HFFc6 (cell line): ENCODE results near the gene GOLGA3. TPM values are rescaled to one million over a fixed set of nuclear protein-coding genes. Genes with fewer than 3 reads are reported as not detected.
"Not testable (repeated sequence)": the region's sequence is repeated elsewhere in the genome, so short reads cannot be mapped to it uniquely, and the experiment has no call there.

ENCODE experiments used
- DNase-seq: peaks from one replicate; pipeline ENCODE4 v3.0.0-alpha.2; 2018
- H3K27ac Mint-ChIP-seq: 2 replicates; pipeline ENCODE4 v1.8.0; 2020; ENCODE audit warnings: mild to moderate bottlenecking, mixed read lengths
- H3K27me3 Mint-ChIP-seq: 2 replicates; pipeline ENCODE4 v1.8.0; 2021; ENCODE audit warnings: mild to moderate bottlenecking, moderate library complexity, mixed read lengths; ENCODE audit not compliant: insufficient read depth
- H3K36me3 Mint-ChIP-seq: 2 replicates; pipeline ENCODE4 v1.8.0; 2021; ENCODE audit warnings: low read depth, mixed read lengths
- H3K4me1 Mint-ChIP-seq: 2 replicates; pipeline ENCODE4 v1.8.0; 2020; ENCODE audit warnings: low read depth, mixed read lengths
- H3K4me3 Mint-ChIP-seq: 2 replicates; pipeline ENCODE4 v1.8.0; 2020; ENCODE audit warnings: mild to moderate bottlenecking, moderate library complexity, mixed read lengths
- H3K9me3 Mint-ChIP-seq: 2 replicates; pipeline ENCODE4 v1.8.0; 2020; ENCODE audit warnings: mild to moderate bottlenecking, mixed read lengths
- CTCF ChIP-seq: fragments of 200-600 bp; sonication (generic); IDR thresholded peaks from 2 replicates; pipeline ENCODE4 v1.5.0; 2021; ENCODE audit warnings: antibody characterized with exemption, mild to moderate bottlenecking
- long read RNA-seq: library from polyadenylated mRNA; unstranded; transcript quantifications from one replicate; pipeline ENCODE4 v2.0.0, GENCODE V29; 2019
- total RNA-seq, 6 experiments: library from RNA; stranded (reverse); fragmentation: NEBNext Ultra II Directional; extraction: Animal tissue kit (Norgen Biotek cat#: 25700); gene quantifications; 2 replicates in 1 of 6; 3 replicates in 5 of 6; pipeline ENCODE4 v1.2.3, GENCODE V29; 2021

Gene GOLGA3
- total RNA-seq: 100 to 1,000 TPM; 108 to 121 (median 115) TPM
- long read RNA-seq, partial matches to known transcripts: 24 of 53 reads
- long read RNA-seq, other reads (novel, unspliced or antisense): 29 of 53 reads

GRCh38 chr12:132828706-132829534, at the start of gene GOLGA3:
TSS of gene GOLGA3 (minus strand) at chr12:132828869. CDS start at chr12:132822128, 6,741 bp downstream.
- Mint-ChIP-seq H3K27ac (peak within 1 kb of the TSS; percentile 100), H3K4me1 (peaks cover 45% of the 10 kb centered on the region), H3K27me3 (peaks cover 11% of the 10 kb centered on the region), H3K4me3 (peak within 1 kb of the TSS; percentile 97), H3K9me3 (no peaks in the 10 kb centered on the region), H3K36me3 (peaks cover 67% of the 10 kb centered on the region)
- TF ChIP-seq CTCF: no peak
- peak; percentile 91 for DNase-seq

- not testable (repeated sequence) for H3K4me1 Mint-ChIP-seq, DNase-seq, H3K27me3 Mint-ChIP-seq, H3K9me3 Mint-ChIP-seq, H3K27ac Mint-ChIP-seq, H3K4me3 Mint-ChIP-seq
- H3K36me3 Mint-ChIP-seq: peaks cover 37% of the 10 kb centered on the region
Observed at GRCh38 chr12:132874620-132875019, 46.0 kb upstream of the GOLGA3 start.

- Mint-ChIP-seq H3K4me1 (no peaks in the 10 kb centered on the region), H3K27me3 (peaks cover 3% of the 10 kb centered on the region; the same call in 1 of the 2 replicates), H3K9me3 (no peaks in the 10 kb centered on the region), H3K4me3 (no peak overlapping the region), H3K27ac (no peak overlapping the region), H3K36me3 (peaks cover 41% of the 10 kb centered on the region)
- no peak for DNase-seq
- no peak for TF ChIP-seq CTCF
Observed at GRCh38 chr12:132874175-132874574, 45.5 kb upstream of the GOLGA3 start.

GRCh38 chr12:132873724-132874123, 45.1 kb upstream of the GOLGA3 start:
- Mint-ChIP-seq H3K4me3 (no peak overlapping the region), H3K27ac (no peak overlapping the region), H3K9me3 (no peaks in the 10 kb centered on the region), H3K4me1 (no peaks in the 10 kb centered on the region), H3K27me3 (peaks cover 3% of the 10 kb centered on the region; the same call in 1 of the 2 replicates), H3K36me3 (peaks cover 42% of the 10 kb centered on the region)
- TF ChIP-seq CTCF: no peak
- DNase-seq: no peak

- Mint-ChIP-seq H3K36me3 (peaks cover 45% of the 10 kb centered on the region), H3K27me3 (peaks cover 3% of the 10 kb centered on the region; the same call in 1 of the 2 replicates)
Observed at GRCh38 chr12:132872975-132873421, 44.3 kb upstream of the GOLGA3 start.

More at GRCh38 chr12:132872975-132873421, 44.3 kb upstream of the GOLGA3 start:
- DNase-seq: no peak
- Mint-ChIP-seq H3K4me1 (no peaks in the 10 kb centered on the region), H3K27ac (no peak overlapping the region), H3K9me3 (0 out of 2 replicates have a peak, but pooled peaks cover under 1% of the 10 kb centered on the region), H3K4me3 (no peak overlapping the region)
- no peak for TF ChIP-seq CTCF
